Right lobe of liver (tissue), 6 donors: ENCODE results near the gene CD300C. TPM values are rescaled to one million over a fixed set of nuclear protein-coding genes. Genes with fewer than 3 reads are reported as not detected.

ENCODE experiments used
- ATAC-seq, 4 donors: fragments of 200-7000 bp; cut with Tn5 transposase; one replicate each; pipeline ENCODE4 v1.9.1; 2020; ENCODE audit warnings: mild to moderate bottlenecking in 4 of 4, moderate library complexity in 4 of 4
- DNase-seq, 3 donors: peaks; one replicate each; pipeline ENCODE4 v3.0.0-alpha.2; 2020
- H3K27ac ChIP-seq, 3 donors: fragments of 200-600 bp; one replicate each; pipeline ENCODE4 v1.8.0; 2022
- H3K27me3 ChIP-seq, 2 donors: fragments of 200-600 bp; one replicate each; pipeline ENCODE4 v1.8.0; 2022
- H3K36me3 ChIP-seq, 4 donors: fragments of 200-600 bp; sonication (generic) in 1 of 4; one replicate each; pipeline versions ENCODE4 v1.5.1 to v1.8.0; 2017 to 2022; ENCODE audit warnings: control low read depth in 1 of 4
- H3K4me1 ChIP-seq, 4 donors: fragments of 200-600 bp; sonication (generic) in 1 of 4; one replicate each; pipeline versions ENCODE4 v1.5.1 to v1.8.0; 2017 to 2022; ENCODE audit warnings: control low read depth in 1 of 4
- H3K4me3 ChIP-seq, 3 donors: fragments of 200-600 bp; one replicate each; pipeline ENCODE4 v1.8.0; 2022
- H3K9me3 ChIP-seq, 4 donors: fragments of 200-600 bp; sonication (generic) in 1 of 4; one replicate each; pipeline versions ENCODE4 v1.5.1 to v1.8.0; 2017 to 2022; ENCODE audit warnings: control low read depth in 1 of 4
- POLR2A ChIP-seq: fragments of 450-650 bp; IDR thresholded peaks from one replicate; pipeline ENCODE4 v1.6.1; 2017; ENCODE audit warnings: antibody characterized with exemption, mild to moderate bottlenecking
- WGBS: methylation state at CpG from one replicate; pipeline ENCODE4 v1.1.6; 2018; ENCODE audit warnings: low coverage, low lambda C conversion rate; ENCODE audit not compliant: insufficient coverage; ENCODE audit errors: missing lambda C conversion rate; 5-methylcytosine and 5-hydroxymethylcytosine counted together
- intact Hi-C, 2 donors: fragments of 100-400 bp; cut with DNase I; formaldehyde crosslinking; loops; one replicate each; pipeline versions ENCODE4 v1.11.2 to v1.14.1; 2022
- total RNA-seq, 6 experiments: library from RNA; depleted of rRNA in 2 of 6; stranded (reverse); fragments of >200 nt in 2 of 6; fragmentation: NEBNext Ultra II Directional in 3 of 6; extraction: Animal tissue kit (Norgen Biotek cat#: 25700) in 3 of 6; gene quantifications; one replicate each; pipeline versions ENCODE4 v1.1.0 to v1.2.4, GENCODE V29; 2016 to 2023
- TF ChIP-seq, protein P1 (sequence below), 4 donors: fragments of 200-600 bp in 3 of 4; fragments of 450-650 bp in 1 of 4; IDR thresholded peaks; one replicate each; pipeline versions ENCODE4 v1.5.1 to v1.8.0; 2016 to 2022; ENCODE audit warnings: antibody characterized with exemption in 4 of 4, mild to moderate bottlenecking in 2 of 4
- donor health status: DM: no; HTN: yes; CAD: no.
- donor health status: DM: no; HTN: no; CAD: no.
- donor health status: DM: no; HTN: no; CAD: no.
- donor health status: DM: no; HTN: yes; CAD: no.
- donor health status: DM: no; HTN: yes; CAD: no.

Gene CD300C
- total RNA-seq, 6 experiments from 2014 or later = 0.22 to 2.7 (median 0.41) TPM

DNA sequence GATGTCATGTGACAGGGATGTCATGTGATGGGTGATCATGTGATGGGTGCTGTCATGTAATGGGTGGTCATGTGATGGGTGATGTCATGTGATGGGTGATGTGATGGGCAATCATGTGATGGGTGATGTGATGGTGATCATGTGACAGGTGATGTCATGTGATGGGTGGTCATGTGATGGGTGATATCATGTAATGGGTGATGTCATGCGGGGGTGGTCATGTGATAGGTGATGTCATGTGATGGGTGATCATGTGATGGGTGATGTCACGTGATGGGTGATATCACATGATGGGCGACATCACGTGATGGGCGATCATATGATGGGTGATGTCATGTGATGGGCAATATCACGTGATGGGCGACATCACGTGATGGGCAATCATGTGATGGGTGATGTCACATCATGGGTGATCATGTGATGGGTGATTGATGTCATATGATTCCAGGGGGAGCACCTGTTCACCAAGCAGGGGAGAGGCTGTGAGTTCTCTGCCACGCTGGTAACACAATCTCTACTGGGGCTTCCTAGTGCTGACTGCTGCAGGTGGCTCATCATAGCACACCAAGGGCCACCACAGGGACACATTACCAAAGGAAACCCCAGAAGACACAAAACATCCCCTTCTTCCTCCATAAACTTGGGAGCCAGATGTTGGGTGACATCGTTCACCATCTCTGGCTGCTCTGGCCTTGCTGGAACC is 31.1 kb downstream of the CD300C start:
- peak in 2 of 4 donors; percentile 9 to 39 for ATAC-seq
- intact Hi-C loops = no loop called here
- no peaks in the 10 kb centered on the region for H3K36me3 ChIP-seq
- H3K4me1 ChIP-seq = no peaks in the 10 kb centered on the region
- WGBS = 97% methylated on average over 8 of the region's 10 CpGs
- H3K27me3 ChIP-seq = no peaks in the 10 kb centered on the region
- no peaks in the 10 kb centered on the region for H3K9me3 ChIP-seq
- no peak overlapping the region for H3K4me3 ChIP-seq
- H3K27ac ChIP-seq = no peak overlapping the region
- no peak for DNase-seq
- TF ChIP-seq, protein P1, sequence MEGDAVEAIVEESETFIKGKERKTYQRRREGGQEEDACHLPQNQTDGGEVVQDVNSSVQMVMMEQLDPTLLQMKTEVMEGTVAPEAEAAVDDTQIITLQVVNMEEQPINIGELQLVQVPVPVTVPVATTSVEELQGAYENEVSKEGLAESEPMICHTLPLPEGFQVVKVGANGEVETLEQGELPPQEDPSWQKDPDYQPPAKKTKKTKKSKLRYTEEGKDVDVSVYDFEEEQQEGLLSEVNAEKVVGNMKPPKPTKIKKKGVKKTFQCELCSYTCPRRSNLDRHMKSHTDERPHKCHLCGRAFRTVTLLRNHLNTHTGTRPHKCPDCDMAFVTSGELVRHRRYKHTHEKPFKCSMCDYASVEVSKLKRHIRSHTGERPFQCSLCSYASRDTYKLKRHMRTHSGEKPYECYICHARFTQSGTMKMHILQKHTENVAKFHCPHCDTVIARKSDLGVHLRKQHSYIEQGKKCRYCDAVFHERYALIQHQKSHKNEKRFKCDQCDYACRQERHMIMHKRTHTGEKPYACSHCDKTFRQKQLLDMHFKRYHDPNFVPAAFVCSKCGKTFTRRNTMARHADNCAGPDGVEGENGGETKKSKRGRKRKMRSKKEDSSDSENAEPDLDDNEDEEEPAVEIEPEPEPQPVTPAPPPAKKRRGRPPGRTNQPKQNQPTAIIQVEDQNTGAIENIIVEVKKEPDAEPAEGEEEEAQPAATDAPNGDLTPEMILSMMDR (IDR thresholded peaks at IDR 0.05) = no peak
- no peak for TF ChIP-seq POLR2A

DNA sequence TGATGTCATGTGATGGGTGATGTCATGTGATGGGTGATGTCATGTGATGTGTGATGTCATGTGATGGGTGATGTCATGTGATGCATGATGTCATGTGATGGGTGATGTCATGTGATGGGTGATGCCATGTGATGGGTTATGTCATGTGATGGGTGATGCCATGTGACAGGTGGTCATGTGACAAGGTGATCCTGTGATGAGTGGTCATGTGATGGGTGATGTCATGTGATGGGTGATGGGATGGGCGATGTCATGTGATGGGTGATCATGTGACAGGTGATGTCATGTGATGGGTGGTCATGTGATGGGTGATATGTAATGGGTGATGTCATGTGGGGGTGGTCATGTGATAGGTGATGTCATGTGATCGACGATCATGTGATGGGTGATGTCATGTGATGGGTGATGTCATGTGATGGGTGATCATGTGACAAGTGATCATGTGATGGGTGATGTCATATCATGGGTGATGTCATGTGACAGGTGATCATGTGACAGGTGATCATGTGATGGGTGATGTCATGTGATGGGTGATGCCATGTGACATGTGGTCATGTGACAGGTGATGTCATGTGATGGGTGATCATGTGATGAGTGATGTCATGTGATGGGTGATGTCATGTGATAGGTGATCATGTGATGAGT is 31.8 kb downstream of the CD300C start:
- intact Hi-C loops = no loop called here
- H3K27ac ChIP-seq = no peak overlapping the region
- no peaks in the 10 kb centered on the region for H3K36me3 ChIP-seq
- no peaks in the 10 kb centered on the region for H3K9me3 ChIP-seq
- peak in 2 of 4 donors; percentile 19 to 40 for ATAC-seq
- WGBS = 60% methylated on average over 3 of the region's 3 CpGs
- no peaks in the 10 kb centered on the region for H3K27me3 ChIP-seq
- TF ChIP-seq, protein P1 (IDR thresholded peaks at IDR 0.05) = no peak
- no peak for DNase-seq
- H3K4me1 ChIP-seq = no peaks in the 10 kb centered on the region
- H3K4me3 ChIP-seq = no peak overlapping the region

DNA sequence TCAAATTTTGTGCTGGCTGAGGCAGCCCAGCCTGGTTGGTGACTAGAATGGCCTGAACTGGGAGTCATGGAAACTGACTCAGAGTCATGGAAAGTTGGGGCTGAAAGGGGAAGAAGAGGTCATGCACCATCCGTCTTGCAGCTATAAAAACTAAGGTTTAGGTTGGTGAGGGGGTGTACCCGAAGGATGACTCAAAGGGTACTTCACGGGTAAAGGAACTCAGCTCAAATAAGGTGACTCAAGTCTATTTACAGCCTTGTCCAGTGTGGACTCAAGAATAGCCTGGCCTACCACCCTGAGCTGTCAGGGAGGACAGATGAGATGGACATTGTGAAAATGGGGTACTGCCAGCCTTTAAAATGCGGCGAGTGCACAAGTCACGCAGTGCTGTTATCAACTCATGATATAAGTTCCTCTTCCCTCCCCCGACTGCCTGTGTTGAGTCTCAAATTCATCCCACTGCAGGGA is 33.3 kb downstream of the CD300C start:
- H3K4me1 ChIP-seq = no peaks in the 10 kb centered on the region
- H3K27me3 ChIP-seq = no peaks in the 10 kb centered on the region
- no peak for TF ChIP-seq POLR2A
- TF ChIP-seq, protein P1 (IDR thresholded peaks at IDR 0.05) = no peak
- H3K9me3 ChIP-seq = no peaks in the 10 kb centered on the region
- H3K36me3 ChIP-seq = no peaks in the 10 kb centered on the region
- DNase-seq = no peak
- intact Hi-C loops = no loop called here
- WGBS = 59% methylated on average over 6 of the region's 7 CpGs
- peak in 3 of 4 donors; percentile 36 to 54 (median 41) for ATAC-seq
- no peak overlapping the region for H3K4me3 ChIP-seq
- H3K27ac ChIP-seq = no peak overlapping the region

DNA sequence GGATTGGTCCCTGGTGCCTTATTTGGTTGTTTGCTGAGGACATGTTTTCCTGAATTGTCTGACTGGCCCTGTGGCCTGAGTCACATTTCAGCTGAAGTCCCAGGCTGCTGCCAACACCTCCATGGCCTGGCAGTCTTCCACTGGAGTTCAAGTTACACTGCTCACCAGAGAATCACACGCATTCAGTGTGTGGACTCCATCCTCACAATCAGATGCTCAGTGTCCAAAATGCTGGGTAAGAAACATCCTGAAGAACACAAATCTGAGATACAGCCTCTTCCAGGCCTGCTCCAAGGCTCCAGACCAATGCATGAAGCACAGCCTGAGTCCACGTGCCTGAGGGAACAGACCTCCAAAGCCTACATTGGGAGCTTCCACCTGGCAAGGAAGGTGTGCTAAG is 33.9 kb downstream of the CD300C start:
- no peaks in the 10 kb centered on the region for H3K36me3 ChIP-seq
- H3K27me3 ChIP-seq = no peaks in the 10 kb centered on the region
- no peak overlapping the region for H3K27ac ChIP-seq
- 70% methylated on average over 2 of the region's 2 CpGs for WGBS
- H3K4me3 ChIP-seq = no peak overlapping the region
- ATAC-seq (peak in 2 of 4 donors; percentile 21 to 31), DNase-seq (no peak)
- no peaks in the 10 kb centered on the region for H3K4me1 ChIP-seq
- no peaks in the 10 kb centered on the region for H3K9me3 ChIP-seq
- intact Hi-C loops = no loop called here
- no peak for TF ChIP-seq POLR2A
- TF ChIP-seq, protein P1 (IDR thresholded peaks at IDR 0.05) = no peak
